ENCODE data around the gene SNRPD2.

SNRPD2 gene

GRCh38 chr19:45716359-45717130, 24.8 kb upstream of the SNRPD2 start:
- TF ChIP-seq CTCF (IDR thresholded peaks at IDR 0.05; ENCODE audit: poor library complexity, severe bottlenecking) = no peak
- ATAC-seq (ENCODE audit: low read depth) (peak; percentile 30), DNase-seq (ENCODE audit: low spot score) (no peak)
- Histone ChIP-seq H3K36me3 (ENCODE audit: low read depth) (peaks cover 32% of the 10 kb centered on the region), H3K27me3 (ENCODE audit: insufficient read depth, poor library complexity, severe bottlenecking) (no peaks in the 10 kb centered on the region), H3K27ac (ENCODE audit: poor library complexity, severe bottlenecking) (peak overlapping the region; percentile 84), H3K4me3 (ENCODE audit: severe bottlenecking) (peak overlapping the region; percentile 64), H3K4me1 (ENCODE audit: insufficient read depth, poor library complexity, severe bottlenecking) (peaks cover 3% of the 10 kb centered on the region), H3K9me3 (ENCODE audit: severe bottlenecking) (no peaks in the 10 kb centered on the region)

- Histone ChIP-seq H3K27me3 (ENCODE audit: insufficient read depth, poor library complexity, severe bottlenecking) (no peaks in the 10 kb centered on the region), H3K36me3 (ENCODE audit: low read depth) (peaks cover 33% of the 10 kb centered on the region), H3K4me1 (ENCODE audit: insufficient read depth, poor library complexity, severe bottlenecking) (peaks cover 3% of the 10 kb centered on the region), H3K9me3 (ENCODE audit: severe bottlenecking) (no peaks in the 10 kb centered on the region), H3K27ac (ENCODE audit: poor library complexity, severe bottlenecking) (no peak overlapping the region), H3K4me3 (ENCODE audit: severe bottlenecking) (no peak overlapping the region)
- ATAC-seq (ENCODE audit: low read depth) (no peak), DNase-seq (ENCODE audit: low spot score) (no peak)
- no peak for TF ChIP-seq CTCF (IDR thresholded peaks at IDR 0.05; ENCODE audit: poor library complexity, severe bottlenecking)
Observed at GRCh38 chr19:45715139-45715538, 23.4 kb upstream of the SNRPD2 start.

GRCh38 chr19:45713141-45713540, 21.4 kb upstream of the SNRPD2 start:
- no peaks in the 10 kb centered on the region for H3K9me3 ChIP-seq (ENCODE audit: severe bottlenecking)

GRCh38 chr19:45712699-45713067, 20.9 kb upstream of the SNRPD2 start:
- Histone ChIP-seq H3K27ac (ENCODE audit: poor library complexity, severe bottlenecking) (no peak overlapping the region), H3K27me3 (ENCODE audit: insufficient read depth, poor library complexity, severe bottlenecking) (no peaks in the 10 kb centered on the region), H3K4me3 (ENCODE audit: severe bottlenecking) (no peak overlapping the region), H3K36me3 (ENCODE audit: low read depth) (peaks cover 27% of the 10 kb centered on the region), H3K4me1 (ENCODE audit: insufficient read depth, poor library complexity, severe bottlenecking) (no peaks in the 10 kb centered on the region), H3K9me3 (ENCODE audit: severe bottlenecking) (no peaks in the 10 kb centered on the region)
- no peak for ATAC-seq (ENCODE audit: low read depth)
- DNase-seq (ENCODE audit: low spot score) = no peak
- TF ChIP-seq CTCF (IDR thresholded peaks at IDR 0.05; ENCODE audit: poor library complexity, severe bottlenecking) = no peak

More at GRCh38 chr19:45713141-45713540, 21.4 kb upstream of the SNRPD2 start:
- TF ChIP-seq CTCF (IDR thresholded peaks at IDR 0.05; ENCODE audit: poor library complexity, severe bottlenecking) = no peak
- no peak for ATAC-seq (ENCODE audit: low read depth)
- Histone ChIP-seq H3K4me3 (ENCODE audit: severe bottlenecking) (no peak overlapping the region), H3K27ac (ENCODE audit: poor library complexity, severe bottlenecking) (no peak overlapping the region), H3K4me1 (ENCODE audit: insufficient read depth, poor library complexity, severe bottlenecking) (peaks cover 3% of the 10 kb centered on the region), H3K27me3 (ENCODE audit: insufficient read depth, poor library complexity, severe bottlenecking) (no peaks in the 10 kb centered on the region), H3K36me3 (ENCODE audit: low read depth) (peaks cover 26% of the 10 kb centered on the region)
- DNase-seq (ENCODE audit: low spot score) = no peak

All from RWPE2 (cell line).